ENCODE data around the gene ARGLU1. TPM values are rescaled to one million over a fixed set of nuclear protein-coding genes. Genes with fewer than 3 reads are reported as not detected.

The ARGLU1 gene
- total RNA-seq, 1 donor from 2014 or later, result 32.4 TPM

DNA sequence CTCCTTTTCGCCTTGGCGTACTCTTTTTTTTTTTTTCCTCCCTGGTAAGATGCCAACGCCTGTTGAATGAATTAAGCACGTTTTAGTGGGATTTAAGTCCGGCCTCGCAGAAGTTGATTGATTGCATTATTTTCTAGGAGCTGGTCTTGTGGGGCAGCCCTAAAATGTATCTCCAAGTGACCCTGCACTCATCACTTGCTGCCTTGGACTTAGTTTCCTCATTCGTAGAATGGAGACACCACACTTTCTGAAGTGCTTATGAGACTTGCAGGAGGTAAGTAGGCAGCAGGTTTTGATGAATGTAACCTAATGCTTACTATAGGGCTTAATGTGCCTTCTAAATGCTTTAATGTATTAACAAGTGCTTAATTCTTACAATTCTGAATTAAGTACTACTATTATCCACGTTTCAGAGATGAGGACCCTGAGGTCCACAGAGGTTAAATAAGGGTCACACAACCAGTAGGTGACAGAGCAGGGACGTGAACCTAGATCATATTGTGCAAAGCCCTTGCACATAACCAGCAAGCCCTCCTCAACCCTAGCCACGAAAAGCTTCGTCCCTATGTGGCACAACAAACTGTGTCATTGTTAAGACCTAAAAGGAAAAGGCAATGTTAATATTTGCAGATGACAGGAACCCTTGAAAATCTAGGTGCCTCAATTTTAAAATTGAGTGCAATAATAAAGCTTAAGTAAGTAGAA, 514 bp upstream of the ARGLU1 start:
- Histone ChIP-seq H3K27me3 (ENCODE audit: control insufficient read depth in 3 of 3, insufficient read depth in 3 of 3, low read length in 3 of 3) (no peaks in the 10 kb centered on the region), H3K4me1 (ENCODE audit: control insufficient read depth in 3 of 3, insufficient read depth in 3 of 3, low read length in 3 of 3) (peaks cover 23 to 33% (median 29%) of the 10 kb centered on the region in 3 donors), H3K27ac (ENCODE audit: low read depth, low read length) (no peak overlapping the region), H3K9me3 (ENCODE audit: control insufficient read depth in 3 of 3, low read length in 3 of 3) (no peaks in the 10 kb centered on the region), H3K9ac (ENCODE audit: low read depth in 1 of 3, low read length in 3 of 3) (peak overlapping the region in 2 of 3 donors; percentile 29 to 96), H3K36me3 (ENCODE audit: control insufficient read depth in 3 of 3, insufficient read depth in 3 of 3, low read length in 3 of 3) (no peaks in the 10 kb centered on the region), H3K4me3 (ENCODE audit: low read length in 3 of 3) (peak overlapping the region; percentile 88 to 96 (median 95))

DNA sequence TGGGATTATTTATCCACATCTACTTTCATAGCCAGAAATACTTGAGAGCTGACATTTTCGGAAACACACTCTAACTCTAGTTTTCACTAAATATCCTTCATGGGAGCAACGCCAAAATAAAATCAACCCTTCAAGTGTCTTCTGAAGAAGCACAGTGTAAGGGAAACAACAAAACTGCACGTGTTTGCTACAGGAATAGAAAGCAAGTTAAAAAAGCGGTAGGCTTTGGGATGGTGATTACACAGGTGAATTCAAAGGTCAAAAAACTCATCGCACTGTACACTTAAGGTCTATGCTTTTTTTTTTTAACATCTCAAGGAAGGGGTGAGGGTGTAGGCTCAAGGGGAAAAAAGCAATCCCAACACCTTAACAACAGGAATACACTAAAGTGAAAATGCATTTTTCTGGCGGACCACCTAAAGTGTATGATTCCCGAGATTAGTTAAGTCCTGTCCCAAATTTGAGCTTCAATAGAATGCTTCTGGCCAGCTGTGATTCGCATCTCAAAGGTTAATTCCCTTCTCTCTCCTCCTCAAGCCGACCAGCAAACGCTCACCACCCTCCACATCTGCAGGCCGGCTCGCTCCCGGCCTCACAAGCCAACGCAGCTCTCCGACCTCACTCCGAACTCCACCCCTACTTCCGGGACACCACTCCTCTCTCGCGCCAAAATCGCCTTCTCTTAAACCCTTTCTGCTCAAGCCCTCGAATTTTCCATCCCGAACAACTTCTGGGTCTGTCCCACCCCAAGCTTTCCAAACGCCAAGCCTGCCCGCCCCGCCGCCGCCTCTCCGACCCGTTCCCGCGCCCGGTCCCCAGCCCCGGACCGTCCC, 1.1 kb downstream of the ARGLU1 start:
- H3K9ac ChIP-seq (ENCODE audit: low read depth in 1 of 3, low read length in 3 of 3), result peak overlapping the region; percentile 90 to 97 (median 96)
- H3K4me1 ChIP-seq (ENCODE audit: control insufficient read depth in 3 of 3, insufficient read depth in 3 of 3, low read length in 3 of 3), result peaks cover 31 to 42% (median 35%) of the 10 kb centered on the region in 3 donors
- no peaks in the 10 kb centered on the region for H3K36me3 ChIP-seq (ENCODE audit: control insufficient read depth in 3 of 3, insufficient read depth in 3 of 3, low read length in 3 of 3)
- H3K9me3 ChIP-seq (ENCODE audit: control insufficient read depth in 3 of 3, low read length in 3 of 3), result no peaks in the 10 kb centered on the region
- peak overlapping the region; percentile 94 for H3K27ac ChIP-seq (ENCODE audit: low read depth, low read length)
- H3K4me3 ChIP-seq (ENCODE audit: low read length in 3 of 3), result peak overlapping the region; percentile 88 to 96 (median 95)
- H3K27me3 ChIP-seq (ENCODE audit: control insufficient read depth in 3 of 3, insufficient read depth in 3 of 3, low read length in 3 of 3), result no peaks in the 10 kb centered on the region

DNA sequence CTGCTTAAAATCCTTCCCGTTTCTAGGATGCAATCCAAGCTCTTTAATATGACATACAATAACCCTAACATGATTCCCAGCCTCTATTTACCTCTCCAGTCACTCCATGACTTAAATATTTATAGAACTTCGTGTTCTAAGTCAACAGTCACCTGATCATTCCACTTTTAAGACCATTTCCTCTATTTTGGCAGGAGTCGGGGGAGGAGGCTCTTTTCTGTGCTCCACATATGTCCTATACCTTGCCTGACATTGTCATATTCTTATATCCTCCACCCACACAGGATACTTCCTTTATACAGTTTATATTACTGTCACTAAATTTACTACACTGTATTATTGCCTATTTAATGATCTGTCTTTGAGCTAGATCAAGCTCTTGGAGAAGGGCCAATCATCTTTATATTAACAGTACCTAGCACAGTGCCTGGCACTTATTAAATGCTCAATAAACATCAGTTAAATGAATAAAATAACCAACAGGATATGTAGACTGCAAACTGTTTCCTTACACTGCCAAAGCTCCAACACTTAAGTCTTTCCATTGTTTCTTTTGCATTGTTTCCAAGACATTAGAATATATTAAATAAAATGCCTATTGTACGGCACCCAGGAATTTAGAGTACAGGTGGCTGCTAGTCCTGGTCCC, 2.7 kb downstream of the ARGLU1 start:
- Histone ChIP-seq H3K27ac (ENCODE audit: low read depth, low read length) (no peak overlapping the region), H3K9me3 (ENCODE audit: control insufficient read depth in 3 of 3, low read length in 3 of 3) (no peaks in the 10 kb centered on the region), H3K27me3 (ENCODE audit: control insufficient read depth in 3 of 3, insufficient read depth in 3 of 3, low read length in 3 of 3) (no peaks in the 10 kb centered on the region), H3K36me3 (ENCODE audit: control insufficient read depth in 3 of 3, insufficient read depth in 3 of 3, low read length in 3 of 3) (no peaks in the 10 kb centered on the region), H3K4me3 (ENCODE audit: low read length in 3 of 3) (peak overlapping the region in 2 of 3 donors; percentile 95 to 96), H3K9ac (ENCODE audit: low read depth in 1 of 3, low read length in 3 of 3) (no peak overlapping the region), H3K4me1 (ENCODE audit: control insufficient read depth in 3 of 3, insufficient read depth in 3 of 3, low read length in 3 of 3) (peaks cover 40 to 46% (median 41%) of the 10 kb centered on the region in 3 donors)

DNA sequence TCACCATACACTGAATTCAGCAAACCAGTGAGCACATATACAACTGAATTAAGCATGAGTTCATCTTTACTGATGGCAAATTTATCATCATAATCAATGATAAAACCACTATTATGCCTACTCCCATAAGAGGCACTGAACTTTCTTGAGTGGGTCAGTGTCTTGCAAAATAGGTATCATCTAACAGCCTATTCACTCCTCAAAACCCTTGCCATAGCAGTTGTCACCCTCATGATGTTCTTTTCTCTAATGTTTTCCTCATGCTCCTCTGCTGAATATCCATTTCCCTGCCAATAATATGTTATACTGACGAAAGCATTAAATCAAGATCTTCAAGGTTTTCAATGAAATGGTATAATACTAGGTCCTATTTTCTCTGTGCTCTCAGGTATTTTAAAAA, 5.6 kb downstream of the ARGLU1 start:
- Histone ChIP-seq H3K36me3 (ENCODE audit: control insufficient read depth in 3 of 3, insufficient read depth in 3 of 3, low read length in 3 of 3) (peaks cover 3 to 10% (median 10%) of the 10 kb centered on the region in 3 donors), H3K9me3 (ENCODE audit: control insufficient read depth in 3 of 3, low read length in 3 of 3) (no peaks in the 10 kb centered on the region), H3K27ac (ENCODE audit: low read depth, low read length) (no peak overlapping the region), H3K9ac (ENCODE audit: low read depth in 1 of 3, low read length in 3 of 3) (no peak overlapping the region), H3K4me1 (ENCODE audit: control insufficient read depth in 3 of 3, insufficient read depth in 3 of 3, low read length in 3 of 3) (peaks cover 35 to 41% (median 40%) of the 10 kb centered on the region in 3 donors), H3K27me3 (ENCODE audit: control insufficient read depth in 3 of 3, insufficient read depth in 3 of 3, low read length in 3 of 3) (no peaks in the 10 kb centered on the region), H3K4me3 (ENCODE audit: low read length in 3 of 3) (no peak overlapping the region)

DNA sequence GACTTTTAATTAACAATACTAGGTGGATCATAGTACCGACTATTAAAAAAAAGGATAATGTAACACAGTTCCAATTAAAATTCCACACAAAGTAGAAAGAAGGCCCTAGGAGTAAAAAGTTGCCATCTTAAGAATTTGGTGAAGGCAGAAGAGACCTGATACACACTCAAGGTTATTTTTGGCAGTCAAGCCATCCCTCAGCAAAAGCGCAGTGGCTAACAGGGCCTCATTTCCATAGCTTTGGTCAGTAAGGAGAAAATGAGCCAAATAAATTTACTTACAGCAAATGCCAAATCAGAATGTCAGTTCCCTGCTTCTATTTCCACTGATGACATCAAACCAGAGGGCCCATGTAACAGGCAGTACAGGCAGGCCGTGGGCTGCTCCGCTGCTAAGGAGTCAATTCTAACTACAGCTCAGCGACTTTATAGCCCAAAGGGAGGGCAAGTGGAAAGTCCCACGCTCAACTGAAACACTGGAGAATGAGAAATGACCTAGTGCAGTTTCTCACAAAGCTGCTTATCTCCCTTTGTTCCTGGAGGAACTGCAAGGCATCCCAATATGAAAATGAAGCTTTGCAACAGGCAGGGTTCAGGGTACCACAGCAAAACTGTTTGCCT, 6.3 kb downstream of the ARGLU1 start:
- Histone ChIP-seq H3K9ac (ENCODE audit: low read depth in 1 of 3, low read length in 3 of 3) (peak overlapping the region in 2 of 3 donors; percentile 5 to 17), H3K27ac (ENCODE audit: low read depth, low read length) (no peak overlapping the region), H3K27me3 (ENCODE audit: control insufficient read depth in 3 of 3, insufficient read depth in 3 of 3, low read length in 3 of 3) (no peaks in the 10 kb centered on the region), H3K4me1 (ENCODE audit: control insufficient read depth in 3 of 3, insufficient read depth in 3 of 3, low read length in 3 of 3) (peaks cover 35 to 39% (median 38%) of the 10 kb centered on the region in 3 donors), H3K36me3 (ENCODE audit: control insufficient read depth in 3 of 3, insufficient read depth in 3 of 3, low read length in 3 of 3) (peaks cover 3 to 14% (median 14%) of the 10 kb centered on the region in 3 donors), H3K9me3 (ENCODE audit: control insufficient read depth in 3 of 3, low read length in 3 of 3) (no peaks in the 10 kb centered on the region), H3K4me3 (ENCODE audit: low read length in 3 of 3) (peak overlapping the region in 2 of 3 donors; percentile 15 to 45)

DNA sequence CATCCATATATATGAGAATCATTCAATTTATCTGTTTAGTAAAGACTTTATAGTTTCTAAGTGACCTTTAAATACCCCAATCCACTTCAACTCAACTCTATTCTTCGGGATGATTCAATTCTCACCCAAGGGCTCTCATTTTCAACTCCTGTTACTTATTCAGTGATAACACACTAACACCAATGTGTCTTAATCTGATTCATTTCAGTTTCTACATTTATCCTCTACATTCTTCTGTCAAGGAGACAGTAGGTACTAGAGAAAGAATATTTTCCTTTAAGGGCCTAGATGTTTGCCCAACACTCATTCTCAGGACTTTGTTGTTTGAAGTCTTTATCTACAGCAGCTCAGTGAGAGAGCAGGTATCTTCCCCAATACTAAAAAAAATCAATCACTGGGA, 7.1 kb downstream of the ARGLU1 start:
- peaks cover 3 to 20% (median 20%) of the 10 kb centered on the region in 3 donors for H3K36me3 ChIP-seq (ENCODE audit: control insufficient read depth in 3 of 3, insufficient read depth in 3 of 3, low read length in 3 of 3)
- H3K27me3 ChIP-seq (ENCODE audit: control insufficient read depth in 3 of 3, insufficient read depth in 3 of 3, low read length in 3 of 3), result no peaks in the 10 kb centered on the region
- no peaks in the 10 kb centered on the region for H3K9me3 ChIP-seq (ENCODE audit: control insufficient read depth in 3 of 3, low read length in 3 of 3)
- no peak overlapping the region for H3K27ac ChIP-seq (ENCODE audit: low read depth, low read length)
- H3K9ac ChIP-seq (ENCODE audit: low read depth in 1 of 3, low read length in 3 of 3), result no peak overlapping the region
- peaks cover 30% of the 10 kb centered on the region in 3 donors for H3K4me1 ChIP-seq (ENCODE audit: control insufficient read depth in 3 of 3, insufficient read depth in 3 of 3, low read length in 3 of 3)
- no peak overlapping the region for H3K4me3 ChIP-seq (ENCODE audit: low read length in 3 of 3)

DNA sequence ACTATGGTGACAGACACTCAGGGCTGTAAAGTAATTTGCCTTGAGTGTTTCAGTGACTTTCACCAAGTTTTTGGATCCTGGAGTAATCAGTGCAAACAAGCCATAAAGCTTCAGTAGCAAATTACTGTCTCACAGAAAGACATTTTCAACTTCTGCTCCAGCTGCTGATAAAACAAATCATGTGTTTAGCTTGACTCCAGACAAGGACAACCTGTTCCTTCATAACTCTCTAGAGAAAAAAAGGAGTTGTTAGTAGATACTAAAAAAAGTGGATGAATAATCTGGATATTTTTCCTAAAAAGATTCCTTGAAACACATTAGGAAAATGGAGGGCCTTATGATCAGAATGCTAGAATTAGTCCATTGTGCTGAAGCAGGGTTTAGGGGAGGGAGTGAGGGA, 9.4 kb downstream of the ARGLU1 start:
- H3K9ac ChIP-seq (ENCODE audit: low read depth in 1 of 3, low read length in 3 of 3), result no peak overlapping the region
- H3K4me1 ChIP-seq (ENCODE audit: control insufficient read depth in 3 of 3, insufficient read depth in 3 of 3, low read length in 3 of 3), result peaks cover 13 to 17% (median 17%) of the 10 kb centered on the region in 3 donors
- H3K27ac ChIP-seq (ENCODE audit: low read depth, low read length), result no peak overlapping the region
- no peaks in the 10 kb centered on the region for H3K27me3 ChIP-seq (ENCODE audit: control insufficient read depth in 3 of 3, insufficient read depth in 3 of 3, low read length in 3 of 3)
- peaks cover 5 to 35% (median 27%) of the 10 kb centered on the region in 3 donors for H3K36me3 ChIP-seq (ENCODE audit: control insufficient read depth in 3 of 3, insufficient read depth in 3 of 3, low read length in 3 of 3)
- H3K4me3 ChIP-seq (ENCODE audit: low read length in 3 of 3), result no peak overlapping the region
- H3K9me3 ChIP-seq (ENCODE audit: control insufficient read depth in 3 of 3, low read length in 3 of 3), result no peaks in the 10 kb centered on the region

DNA sequence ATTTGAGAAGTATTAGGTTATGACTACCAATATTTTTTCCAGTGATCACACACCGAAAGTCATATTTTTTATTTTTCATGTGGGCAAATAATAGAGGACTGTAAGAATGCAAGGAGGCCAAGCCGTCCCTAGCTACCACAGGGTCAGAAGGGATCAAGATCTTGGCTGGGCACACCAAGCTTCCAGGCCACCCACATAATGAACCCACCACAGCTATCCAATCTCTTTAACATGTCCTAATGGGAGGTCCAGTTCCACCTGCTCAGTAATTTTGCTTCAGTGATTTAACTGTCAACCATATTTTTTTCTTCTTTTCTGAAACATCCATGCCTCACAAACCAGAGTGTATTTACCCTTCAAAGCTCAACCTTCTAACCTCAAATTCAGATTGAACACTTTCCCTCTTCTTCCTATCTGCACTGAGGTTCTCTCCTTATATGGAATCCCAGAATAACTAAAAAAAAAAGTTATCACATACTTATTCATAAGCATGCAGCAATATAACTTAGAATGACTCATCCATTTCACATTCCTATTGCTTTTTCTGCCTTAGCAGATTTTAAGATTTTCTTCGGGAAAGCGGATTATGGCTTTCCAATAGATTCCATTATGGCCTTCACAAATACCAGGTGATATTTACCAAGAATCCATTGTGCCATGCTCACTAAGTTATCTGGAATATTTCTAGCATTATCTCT, 12.2 kb downstream of the ARGLU1 start:
- no peaks in the 10 kb centered on the region for H3K27me3 ChIP-seq (ENCODE audit: control insufficient read depth in 3 of 3, insufficient read depth in 3 of 3, low read length in 3 of 3)
- H3K9ac ChIP-seq (ENCODE audit: low read depth in 1 of 3, low read length in 3 of 3), result no peak overlapping the region
- peaks cover 4 to 10% (median 7%) of the 10 kb centered on the region in 3 donors for H3K4me1 ChIP-seq (ENCODE audit: control insufficient read depth in 3 of 3, insufficient read depth in 3 of 3, low read length in 3 of 3)
- H3K9me3 ChIP-seq (ENCODE audit: control insufficient read depth in 3 of 3, low read length in 3 of 3), result no peaks in the 10 kb centered on the region
- H3K27ac ChIP-seq (ENCODE audit: low read depth, low read length), result no peak overlapping the region
- peaks cover 5 to 36% (median 32%) of the 10 kb centered on the region in 3 donors for H3K36me3 ChIP-seq (ENCODE audit: control insufficient read depth in 3 of 3, insufficient read depth in 3 of 3, low read length in 3 of 3)
- no peak overlapping the region for H3K4me3 ChIP-seq (ENCODE audit: low read length in 3 of 3)

DNA sequence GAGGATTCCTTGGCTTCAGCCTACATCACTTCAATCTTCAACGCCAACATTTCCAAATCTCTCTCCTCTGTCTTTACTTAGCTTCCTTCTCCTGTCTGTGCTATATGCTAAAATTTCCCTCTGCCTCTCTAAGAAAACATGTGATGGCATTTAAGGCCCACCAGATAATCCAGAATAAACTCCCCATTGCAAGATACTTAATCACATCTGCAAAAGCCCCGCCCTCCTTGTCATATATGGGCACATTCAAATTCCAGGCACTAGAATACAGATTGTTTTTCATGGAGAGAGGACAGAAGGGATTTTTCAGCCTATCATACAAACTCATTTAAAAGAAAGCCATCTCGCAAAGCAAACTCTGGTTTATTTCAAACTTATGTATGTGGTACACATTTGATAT, 16.2 kb downstream of the ARGLU1 start:
- no peaks in the 10 kb centered on the region for H3K27me3 ChIP-seq (ENCODE audit: control insufficient read depth in 3 of 3, insufficient read depth in 3 of 3, low read length in 3 of 3)
- no peak overlapping the region for H3K9ac ChIP-seq (ENCODE audit: low read depth in 1 of 3, low read length in 3 of 3)
- no peak overlapping the region for H3K4me3 ChIP-seq (ENCODE audit: low read length in 3 of 3)
- no peak overlapping the region for H3K27ac ChIP-seq (ENCODE audit: low read depth, low read length)
- no peaks in the 10 kb centered on the region for H3K9me3 ChIP-seq (ENCODE audit: control insufficient read depth in 3 of 3, low read length in 3 of 3)
- peaks cover 3 to 10% (median 7%) of the 10 kb centered on the region in 3 donors for H3K4me1 ChIP-seq (ENCODE audit: control insufficient read depth in 3 of 3, insufficient read depth in 3 of 3, low read length in 3 of 3)
- H3K36me3 ChIP-seq (ENCODE audit: control insufficient read depth in 3 of 3, insufficient read depth in 3 of 3, low read length in 3 of 3), result peaks cover 2 to 26% (median 19%) of the 10 kb centered on the region in 3 donors
